ENCODE measurements around the gene NAP1L1.

The NAP1L1 gene

GRCh38 chr12:76083246-76083903, 1.1 kb downstream of the NAP1L1 start:
- no peak for DNase-seq

DNA sequence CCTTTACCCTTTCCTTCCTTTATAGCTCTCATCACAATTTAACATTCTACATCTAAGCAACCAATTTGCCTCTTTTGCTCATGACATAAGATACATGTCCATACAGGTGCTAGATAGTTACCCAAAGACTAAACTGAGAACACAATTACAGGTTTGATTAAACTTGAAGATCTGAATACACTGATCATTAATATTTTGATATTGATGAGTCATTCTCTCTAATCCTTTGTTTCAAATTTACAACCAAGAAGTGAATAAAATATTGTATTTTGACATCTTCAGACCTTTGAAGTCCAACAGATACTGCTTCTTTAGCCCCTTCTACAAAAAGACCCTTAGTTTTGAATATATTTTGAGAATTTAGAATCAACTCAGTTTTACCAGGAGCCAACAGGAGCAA, 2.6 kb downstream of the NAP1L1 start:
- DNase-seq: no peak

DNA sequence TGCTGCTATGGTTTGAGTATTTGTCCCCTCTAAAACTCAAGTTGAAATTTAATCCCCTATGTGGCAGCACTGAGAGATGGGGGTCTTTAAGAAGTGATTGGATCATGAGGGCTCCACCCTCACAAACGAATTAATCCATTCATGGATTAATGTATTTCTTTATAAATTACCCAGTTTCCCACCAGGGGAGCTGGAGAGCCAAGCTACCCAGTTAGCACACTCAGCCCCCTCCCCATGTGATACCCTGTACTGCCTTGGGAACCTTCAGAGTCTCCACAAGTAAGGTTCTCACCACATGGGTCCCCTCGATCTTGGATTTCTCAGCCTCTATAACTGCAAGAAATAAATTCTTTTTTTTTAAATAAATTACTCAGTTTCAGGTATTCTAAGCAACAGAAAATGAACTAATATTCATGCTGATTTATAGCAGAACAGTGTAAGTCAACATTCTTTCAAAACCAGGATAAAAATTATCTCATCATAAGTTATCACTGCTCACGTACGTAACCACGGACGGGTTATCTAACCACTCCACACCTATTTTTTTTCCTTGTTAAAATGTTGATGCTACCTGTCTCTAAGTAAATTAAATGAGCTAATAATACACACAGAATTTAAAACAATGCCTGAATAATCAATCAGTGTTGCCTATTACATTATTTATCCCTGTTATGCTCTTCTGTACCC, 3.6 kb downstream of the NAP1L1 start:
- peak in 1 of 5 experiments; percentile 32 for DNase-seq

DNA sequence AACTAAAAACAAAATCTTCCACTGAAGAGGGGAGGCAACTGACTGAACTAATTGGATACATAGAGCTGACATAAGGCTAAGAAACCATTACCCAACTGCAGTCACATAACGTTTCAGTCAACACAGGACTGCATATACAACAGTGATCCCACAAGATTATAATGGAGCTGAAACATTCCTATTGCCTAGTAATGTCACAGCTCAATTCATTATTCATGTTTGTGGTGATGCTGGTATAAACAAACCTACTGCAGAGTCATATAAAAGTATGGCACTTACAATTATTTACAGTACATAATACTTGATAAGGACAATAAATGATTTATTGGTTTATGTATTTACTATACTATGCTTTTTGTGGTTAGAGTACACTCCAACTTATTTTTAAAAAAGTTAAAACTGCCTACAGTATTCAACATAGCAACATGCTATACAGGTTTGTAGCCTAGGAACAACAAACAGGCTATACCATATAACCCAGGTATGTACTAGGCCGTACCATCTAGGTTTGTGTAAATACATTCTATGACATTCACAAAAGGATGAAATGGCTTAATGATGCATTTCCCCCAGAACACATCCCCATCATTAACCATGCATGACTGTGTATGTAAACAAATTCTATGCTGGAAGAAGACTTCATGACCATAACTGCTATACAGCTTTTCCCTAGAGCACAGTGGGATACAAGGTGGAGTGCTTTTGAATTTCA, 4.3 kb downstream of the NAP1L1 start:
- no peak for DNase-seq

DNA sequence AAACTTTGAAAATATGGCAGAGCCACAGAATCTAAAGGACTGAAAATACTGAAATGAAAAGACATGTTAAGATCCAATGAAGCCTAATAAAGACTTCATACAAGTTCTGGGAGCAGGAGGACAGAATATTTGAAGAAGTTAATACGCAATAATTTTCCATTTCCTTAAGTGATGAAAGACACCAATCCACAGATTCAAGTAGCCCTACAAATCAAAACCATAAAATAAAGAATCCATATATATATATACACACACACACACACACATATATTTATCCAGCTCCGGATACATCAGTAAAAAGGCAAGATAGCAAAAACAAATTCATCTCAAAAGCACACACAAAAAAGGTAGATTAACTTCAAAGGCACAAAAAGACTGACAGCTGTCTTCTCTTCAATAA, 5.7 kb downstream of the NAP1L1 start:
- no peak for DNase-seq

- no peak for DNase-seq
Measured at GRCh38 chr12:76075448-76075847, 9.0 kb downstream of the NAP1L1 start.

- peak in 1 of 5 experiments; percentile 43 for DNase-seq
Measured at GRCh38 chr12:76074701-76075336, 9.7 kb downstream of the NAP1L1 start.

GRCh38 chr12:76073561-76073960, 10.9 kb downstream of the NAP1L1 start:
- no peak for DNase-seq

- DNase-seq: no peak
Measured at GRCh38 chr12:76072568-76072967, 11.9 kb downstream of the NAP1L1 start.

DNA sequence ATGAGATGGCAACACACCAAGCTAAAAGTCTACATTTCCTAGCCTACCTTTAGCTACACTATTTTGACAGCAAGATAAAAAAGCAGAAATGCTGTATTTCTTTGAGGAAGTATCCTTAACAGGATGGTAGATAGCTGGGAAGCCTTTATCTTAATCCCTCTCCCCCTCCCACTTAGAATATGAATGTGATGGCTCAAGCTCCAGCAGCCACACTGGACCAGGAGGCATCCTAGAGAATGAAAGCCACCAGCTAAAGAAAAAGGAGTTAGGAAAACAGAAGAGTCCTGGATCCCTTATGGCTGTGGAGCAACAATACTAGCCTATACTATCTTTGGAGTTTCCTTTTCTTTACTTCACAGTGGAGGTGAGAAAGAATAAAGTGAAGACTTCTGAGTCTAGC, 15.1 kb downstream of the NAP1L1 start:
- no peak for DNase-seq

GRCh38 chr12:76065917-76066316, 18.6 kb downstream of the NAP1L1 start:
- DNase-seq: no peak

GRCh38 chr12:76064904-76065303, 19.6 kb downstream of the NAP1L1 start:
- DNase-seq: peak in 1 of 5 experiments; percentile 11

DNA sequence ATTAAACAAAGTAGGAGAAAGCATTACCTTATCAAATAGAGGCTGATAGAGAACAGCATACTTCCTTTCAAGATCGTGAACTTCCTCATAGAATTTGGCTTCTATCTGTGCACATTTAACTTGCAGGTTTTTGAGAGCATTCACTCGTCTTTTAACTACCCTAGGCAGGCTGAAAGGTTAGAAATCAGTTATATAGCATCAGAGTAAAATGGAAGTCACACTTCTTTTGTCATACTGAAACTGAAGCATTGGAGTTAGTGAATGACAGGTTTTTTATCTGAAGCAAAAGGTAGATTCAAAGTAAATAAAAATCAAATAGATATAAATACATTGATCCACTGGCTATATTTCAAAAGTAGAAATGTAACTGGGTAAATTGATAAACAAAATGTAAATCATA, 24.4 kb downstream of the NAP1L1 start:
- DNase-seq: peak in 1 of 5 experiments; percentile 33

GRCh38 chr12:76057326-76057725, 27.2 kb downstream of the NAP1L1 start:
- DNase-seq: no peak

- no peak for DNase-seq
Measured at GRCh38 chr12:76055393-76055792, 29.1 kb downstream of the NAP1L1 start.

GRCh38 chr12:76049575-76050251, 34.8 kb downstream of the NAP1L1 start:
- no peak for DNase-seq

- DNase-seq: no peak
Measured at GRCh38 chr12:76047742-76048141, 36.7 kb downstream of the NAP1L1 start.

DNA sequence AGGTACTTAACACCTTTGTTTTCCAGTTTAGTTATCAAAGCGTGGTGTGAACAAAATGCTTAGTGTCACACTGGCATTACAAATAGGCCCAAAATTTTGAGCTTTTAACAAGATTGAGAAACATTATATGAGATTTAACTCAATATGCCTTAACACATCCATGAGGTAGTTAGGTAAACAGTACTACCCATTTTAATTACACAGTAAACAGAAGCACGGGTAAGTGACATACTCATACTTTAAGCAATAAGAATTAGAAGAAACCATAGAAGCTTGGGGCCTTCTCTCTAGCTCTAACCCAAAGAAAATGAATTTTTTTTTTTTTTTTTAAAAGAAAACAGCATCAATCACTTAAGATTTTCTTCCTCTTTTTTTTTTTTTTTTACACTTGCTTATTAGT, 37.4 kb downstream of the NAP1L1 start:
- DNase-seq: no peak

DNA sequence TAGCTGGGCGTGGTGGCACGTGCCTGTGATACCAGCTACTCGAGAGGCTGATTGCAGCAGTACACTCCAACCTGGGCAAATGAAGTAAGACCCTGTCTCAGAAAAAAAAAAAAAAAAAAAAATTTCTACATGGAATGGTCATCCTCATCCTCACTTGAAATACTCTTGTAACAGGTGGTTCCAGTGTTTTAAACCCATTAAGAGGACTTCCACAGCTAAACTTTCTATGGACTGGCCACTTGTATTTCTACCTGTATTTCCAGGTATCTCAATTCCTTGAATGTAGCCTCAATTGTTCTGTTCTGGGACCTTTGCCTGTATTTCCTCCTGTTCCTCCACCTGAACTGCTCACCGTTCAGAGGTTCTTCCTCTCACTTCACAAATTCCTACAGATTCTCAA, 41.1 kb downstream of the NAP1L1 start:
- DNase-seq: no peak

GRCh38 chr12:76042147-76042546, 42.3 kb downstream of the NAP1L1 start:
- DNase-seq: no peak

- no peak for DNase-seq
Measured at GRCh38 chr12:76041406-76041805, 43.1 kb downstream of the NAP1L1 start.

- DNase-seq: no peak
Measured at GRCh38 chr12:76040461-76040860, 44.0 kb downstream of the NAP1L1 start.

- DNase-seq: no peak
Measured at GRCh38 chr12:76038176-76038575, 46.3 kb downstream of the NAP1L1 start.

Data from T-helper 2 cell (primary cell).